HepG2 (cell line): ENCODE results near the gene C10orf90.

Experiments used
- BHLHE40 ChIP-seq: IDR thresholded peaks from 2 replicates; pipeline ENCODE4 v1.6.1; 2011; ENCODE audit warnings: low read length, improper control_type of control experiment
- CREB3 ChIP-seq: sonication (generic); formaldehyde crosslinking; IDR thresholded peaks from 2 replicates; pipeline ENCODE4 v1.5.0; 2020; ENCODE audit warnings: missing genetic modification reagents
- CREBL2 ChIP-seq: sonication (generic); formaldehyde crosslinking; IDR thresholded peaks from 2 replicates; pipeline ENCODE4 v1.8.1; 2023; ENCODE audit warnings: missing genetic modification reagents, mild to moderate bottlenecking, borderline replicate concordance
- CTCF ChIP-seq: sonication (generic); formaldehyde crosslinking; IDR thresholded peaks from 2 replicates; pipeline ENCODE4 v1.5.0; 2020; ENCODE audit warnings: mild to moderate bottlenecking, missing genetic modification reagents, moderate library complexity
- EED ChIP-seq: sonication (generic); formaldehyde crosslinking; IDR thresholded peaks from 2 replicates; pipeline ENCODE4 v1.5.0; 2020; ENCODE audit warnings: mild to moderate bottlenecking, missing genetic modification reagents
- ELF3 ChIP-seq: IDR thresholded peaks from 2 replicates; pipeline ENCODE4 v1.6.1; 2016; ENCODE audit warnings: missing genetic modification reagents, missing compliant biosample characterization
- FOSL2 ChIP-seq: sonication (generic); formaldehyde crosslinking; IDR thresholded peaks from 2 replicates; pipeline ENCODE4 v1.4.0; 2020; ENCODE audit warnings: missing genetic modification reagents
- IRF1 ChIP-seq: sonication (generic); formaldehyde crosslinking; IDR thresholded peaks from 2 replicates; pipeline ENCODE4 v1.4.0; 2020; ENCODE audit warnings: low read depth, mild to moderate bottlenecking, missing genetic modification reagents
- MXI1 ChIP-seq: IDR thresholded peaks from 3 replicates; pipeline ENCODE4 v1.6.1; 2012; ENCODE audit warnings: low read depth, low read length, inconsistent platforms, borderline replicate concordance
- PAX8 ChIP-seq: sonication (generic); formaldehyde crosslinking; IDR thresholded peaks from 2 replicates; pipeline ENCODE4 v1.8.0; 2022; ENCODE audit warnings: mild to moderate bottlenecking, missing genetic modification reagents, borderline replicate concordance
- ZNF207 ChIP-seq: fragments of 450-650 bp; IDR thresholded peaks from 2 replicates; pipeline ENCODE4 v1.6.1; 2016; ENCODE audit warnings: antibody characterized with exemption, borderline replicate concordance
- ZNF567 ChIP-seq: sonication (generic); formaldehyde crosslinking; IDR thresholded peaks from 2 replicates; pipeline ENCODE4 v1.8.1; 2023; ENCODE audit warnings: mild to moderate bottlenecking, missing genetic modification reagents, borderline replicate concordance
- ZNF646 ChIP-seq: sonication (generic); formaldehyde crosslinking; IDR thresholded peaks from 2 replicates; pipeline ENCODE4 v1.9.0; 2021; ENCODE audit warnings: mild to moderate bottlenecking, missing genetic modification reagents
- ZNF788 ChIP-seq: sonication (generic); formaldehyde crosslinking; IDR thresholded peaks from 2 replicates; pipeline ENCODE4 v1.5.0; 2020; ENCODE audit warnings: mild to moderate bottlenecking, missing genetic modification reagents, borderline replicate concordance

- no peak for TF ChIP-seq ZNF646 (CRISPR knock-in tag)
- no peak for TF ChIP-seq EED (CRISPR knock-in tag)
- TF ChIP-seq CTCF (CRISPR knock-in tag), result no peak
- no peak for TF ChIP-seq ZNF567 (CRISPR knock-in tag)
- no peak for TF ChIP-seq ZNF788 (CRISPR knock-in tag)
- no peak for TF ChIP-seq FOSL2 (CRISPR knock-in tag)
- TF ChIP-seq CREBL2 (CRISPR knock-in tag), result no peak
- no peak for TF ChIP-seq MXI1
- no peak for TF ChIP-seq ZNF207
- TF ChIP-seq CREB3 (CRISPR knock-in tag), result no peak
- no peak for TF ChIP-seq ELF3
- TF ChIP-seq BHLHE40, result no peak
- TF ChIP-seq PAX8 (CRISPR knock-in tag), result no peak
- no peak for TF ChIP-seq IRF1 (CRISPR knock-in tag)
These were observed 277.4 kb downstream of the C10orf90 start for GRCh38 chr10:126393076-126393475.
